Midbrain (tissue), 1 donor: ENCODE data around the gene OR8B8.
"Not testable (repeated sequence)": the region's sequence is repeated elsewhere in the genome, so short reads cannot be mapped to it uniquely, and the experiment has no call there.

Experiments
- DNase-seq: peaks from one replicate; lab custom pipeline; 2025; lab: John Stamatoyannopoulos, UW

The OR8B8 gene

GRCh38 chr11:124445646-124446150 lies at the start of gene OR8B8:
Gene OR8B8 (minus strand): TSS chr11:124445696. CDS start chr11:124441085, 4,611 bp downstream.
- DNase-seq, result no peak

GRCh38 chr11:124493016-124493655 lies 47.6 kb upstream of the OR8B8 start:
- DNase-seq, result no peak

DNA sequence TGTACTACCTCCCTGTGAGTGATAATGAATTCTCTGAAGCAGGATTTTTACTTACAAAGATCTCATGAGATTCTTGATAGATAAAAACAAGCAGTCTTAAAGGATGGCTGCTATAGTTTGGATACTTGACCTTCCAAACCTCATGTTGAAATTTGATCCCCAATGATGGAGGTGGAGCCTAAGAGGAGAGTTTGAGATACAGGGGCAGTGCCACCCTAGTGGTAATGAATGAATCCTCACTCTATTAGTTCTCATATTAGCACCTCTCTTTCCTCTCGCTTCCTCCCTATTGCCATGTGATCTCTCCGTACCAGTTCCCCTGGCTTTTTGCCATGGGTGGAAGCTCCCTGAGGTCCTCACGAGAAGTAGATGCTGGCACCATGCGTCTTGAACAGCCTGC lies 37.9 kb upstream of the OR8B8 start:
- no peak for DNase-seq

DNA sequence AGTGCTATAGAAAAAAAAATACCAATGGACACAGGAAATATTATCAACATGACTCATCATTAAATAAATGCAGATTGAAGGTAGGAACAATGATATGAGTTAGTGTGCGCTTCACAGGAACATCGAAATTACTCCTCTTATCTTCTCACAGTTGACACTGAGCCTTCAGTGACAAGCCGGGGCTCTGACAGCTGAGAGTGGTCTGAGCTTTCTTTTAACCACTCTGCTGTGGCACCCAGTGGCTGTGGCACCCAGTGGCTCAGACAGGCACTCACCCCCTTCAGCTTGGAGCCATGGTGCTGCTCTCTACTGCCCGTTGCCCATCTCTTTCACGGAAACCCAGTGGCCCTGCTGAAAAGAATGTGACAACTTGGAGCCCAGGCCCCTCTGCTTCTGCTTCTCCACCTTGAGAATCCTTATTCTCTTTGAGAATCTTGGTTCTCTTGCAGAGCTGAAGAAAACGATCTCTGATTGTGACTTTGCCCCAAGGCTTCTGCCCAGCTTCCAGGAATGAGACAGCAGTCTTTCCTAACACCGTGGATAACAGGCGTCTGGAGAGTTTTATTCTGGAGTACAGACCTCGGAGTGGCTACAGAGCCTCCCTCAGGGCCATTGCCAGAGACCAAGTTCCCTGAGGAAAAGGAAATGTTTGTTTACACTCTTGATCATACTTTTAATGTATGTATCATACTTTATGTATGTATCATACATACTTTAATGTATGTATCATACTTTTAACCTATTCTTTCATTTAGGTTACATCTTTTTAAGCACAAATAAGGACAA lies 37.1 kb upstream of the OR8B8 start:
- DNase-seq, result no peak

DNA sequence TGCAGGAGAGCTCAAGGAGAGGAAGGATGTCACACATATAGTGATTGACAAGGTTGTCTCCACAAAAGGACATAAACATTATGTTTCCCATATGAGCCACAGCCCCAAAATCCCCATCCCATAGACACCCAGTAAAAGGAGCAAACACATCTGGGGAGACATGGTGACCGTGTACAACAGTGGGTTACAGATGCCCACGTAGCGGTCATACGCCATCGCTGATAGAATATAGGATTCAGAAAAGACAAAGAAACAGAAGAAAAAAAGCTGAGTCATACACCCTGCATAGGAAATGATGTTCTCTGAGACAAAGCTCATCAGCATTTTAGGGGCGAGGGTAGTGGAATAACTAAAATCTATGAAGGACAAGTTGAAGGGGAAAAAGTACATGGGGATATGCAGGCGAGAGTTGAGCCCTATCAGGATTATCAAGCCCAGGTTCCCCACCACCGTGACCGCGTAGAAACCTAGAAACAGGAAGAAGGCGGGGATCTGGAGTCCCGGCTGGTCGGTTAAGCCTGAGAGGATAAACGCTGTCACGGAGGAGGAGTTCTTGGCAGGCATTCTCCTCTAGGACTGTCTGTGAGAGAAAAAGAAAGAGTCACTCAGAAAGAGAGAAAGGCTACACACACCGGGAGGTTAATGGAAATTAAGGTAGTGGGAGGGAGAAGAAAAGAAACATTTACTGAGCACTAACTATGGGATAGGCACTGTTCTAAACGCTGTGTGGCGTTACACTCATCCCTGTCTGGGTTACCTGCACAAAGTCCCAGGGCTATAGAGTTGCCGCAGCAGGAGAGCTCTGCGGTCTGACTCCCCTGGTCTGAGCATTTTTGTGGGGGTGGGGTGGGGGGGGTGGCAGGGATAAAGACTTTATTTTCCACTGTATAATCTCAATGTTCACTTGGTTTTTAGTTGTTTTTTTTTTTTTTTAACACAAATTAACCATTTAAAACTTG lies 36.1 kb upstream of the OR8B8 start:
- no peak for DNase-seq

- no peak for DNase-seq
Observed at GRCh38 chr11:124479561-124479960, 34.1 kb upstream of the OR8B8 start.

DNA sequence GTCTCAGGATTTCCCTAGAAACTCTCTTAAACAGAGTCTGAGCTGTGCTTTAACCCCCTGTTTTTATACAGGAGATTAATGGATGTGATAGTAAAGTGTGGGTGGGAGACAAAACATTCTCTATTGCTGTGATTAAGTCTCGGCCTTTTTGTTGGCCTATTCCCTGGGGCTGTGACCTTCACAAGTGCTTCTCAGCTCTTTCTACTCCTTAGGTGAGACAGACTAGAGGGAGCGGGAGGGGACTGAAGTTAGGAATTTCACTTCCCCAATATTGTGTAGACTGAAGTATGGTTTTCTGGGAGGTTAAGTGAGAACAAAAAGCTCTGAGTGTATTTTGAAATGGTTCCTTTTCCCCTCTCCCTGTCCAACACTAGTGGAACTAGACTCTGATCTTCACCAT lies 29.8 kb upstream of the OR8B8 start:
- DNase-seq, result no peak

GRCh38 chr11:124474779-124475178 lies 29.3 kb upstream of the OR8B8 start:
- no peak for DNase-seq

DNA sequence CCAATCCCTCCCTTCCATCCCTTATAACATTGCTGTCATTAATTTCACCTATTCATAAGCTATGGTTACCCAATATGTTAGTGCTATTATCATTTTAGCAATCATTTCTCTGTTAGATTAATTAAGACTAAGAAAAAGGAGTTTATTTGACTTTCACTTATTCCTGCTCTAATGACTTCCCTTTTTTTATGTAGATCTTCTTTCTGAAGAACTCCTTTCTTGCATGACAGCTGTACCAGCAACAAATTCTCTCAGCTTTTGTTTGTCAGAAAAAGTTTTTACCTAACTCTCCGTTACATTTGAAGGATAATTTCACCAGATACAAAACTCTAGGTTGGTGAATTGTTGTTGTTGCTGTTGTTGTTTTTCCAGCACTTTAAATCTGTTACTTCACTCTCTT lies 28.6 kb upstream of the OR8B8 start:
- DNase-seq, result no peak

GRCh38 chr11:124473476-124473875 lies 28.0 kb upstream of the OR8B8 start:
- DNase-seq, result no peak

- DNase-seq, result no peak
Observed at GRCh38 chr11:124470561-124471227, 25.2 kb upstream of the OR8B8 start.

GRCh38 chr11:124467381-124467927 lies 22.0 kb upstream of the OR8B8 start:
- DNase-seq, result no peak

- DNase-seq, result no peak
Observed at GRCh38 chr11:124465368-124465767, 19.9 kb upstream of the OR8B8 start.

- DNase-seq, result no peak
Observed at GRCh38 chr11:124463990-124464389, 18.5 kb upstream of the OR8B8 start.

DNA sequence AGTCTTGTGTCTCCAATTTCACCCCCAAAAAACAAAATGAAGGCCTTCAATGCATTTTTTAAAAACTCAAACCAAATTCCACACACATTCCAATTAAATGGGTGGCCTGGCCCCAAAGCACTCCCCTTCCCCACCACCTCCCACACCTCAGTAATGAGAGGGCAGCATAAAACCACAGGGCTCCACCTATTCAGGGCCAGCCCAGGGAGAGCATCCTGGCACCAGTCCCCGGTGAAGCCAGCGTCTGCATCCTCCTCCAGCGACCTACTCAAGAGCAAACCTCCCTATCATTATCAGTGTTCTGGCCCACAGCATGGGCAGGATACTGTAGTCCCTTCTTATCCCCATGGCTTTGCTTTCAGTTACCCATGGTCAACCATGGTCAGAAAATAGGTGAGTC lies 17.8 kb upstream of the OR8B8 start:
- DNase-seq, result no peak

DNA sequence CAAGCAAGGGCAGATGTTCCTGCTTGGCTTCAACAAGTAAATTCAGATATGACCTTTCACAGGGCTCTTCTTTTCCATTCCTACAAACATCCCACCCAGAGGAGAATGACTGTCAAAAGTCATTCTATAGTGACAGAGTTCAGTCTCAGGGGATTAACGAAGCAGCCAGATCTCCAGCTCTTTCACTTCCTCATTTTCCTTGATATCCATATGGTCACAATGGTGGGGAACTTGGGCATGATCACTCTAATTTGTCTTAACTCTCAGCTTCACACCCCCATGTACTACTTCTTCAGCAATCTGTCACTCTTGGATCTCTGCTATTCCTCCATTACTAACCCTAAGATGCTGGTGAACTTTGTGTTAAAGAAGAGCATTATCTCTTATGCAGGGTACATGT lies 15.0 kb upstream of the OR8B8 start:
- no peak for DNase-seq

- DNase-seq, result not testable (repeated sequence)
Observed at GRCh38 chr11:124459379-124459778, 13.9 kb upstream of the OR8B8 start.

DNA sequence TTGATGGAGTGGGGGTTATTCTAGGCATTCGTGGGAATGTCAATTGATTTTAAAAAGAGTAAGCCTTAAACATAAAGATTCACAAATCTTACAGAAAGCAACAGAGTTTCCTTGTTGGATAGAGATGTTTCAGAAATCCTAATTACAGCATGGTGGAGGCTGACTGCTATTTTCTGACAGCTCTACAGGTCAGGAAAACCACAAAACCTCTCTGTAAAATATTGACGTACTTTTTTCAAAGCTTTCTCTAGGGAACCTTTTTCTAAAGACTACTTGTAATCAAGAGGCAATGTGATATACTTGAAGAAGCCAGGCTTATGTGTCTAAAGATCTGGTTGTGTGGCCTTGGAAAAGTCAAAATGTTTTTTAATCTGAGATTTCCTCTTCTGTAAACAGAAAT lies 9.1 kb upstream of the OR8B8 start:
- DNase-seq, result no peak

DNA sequence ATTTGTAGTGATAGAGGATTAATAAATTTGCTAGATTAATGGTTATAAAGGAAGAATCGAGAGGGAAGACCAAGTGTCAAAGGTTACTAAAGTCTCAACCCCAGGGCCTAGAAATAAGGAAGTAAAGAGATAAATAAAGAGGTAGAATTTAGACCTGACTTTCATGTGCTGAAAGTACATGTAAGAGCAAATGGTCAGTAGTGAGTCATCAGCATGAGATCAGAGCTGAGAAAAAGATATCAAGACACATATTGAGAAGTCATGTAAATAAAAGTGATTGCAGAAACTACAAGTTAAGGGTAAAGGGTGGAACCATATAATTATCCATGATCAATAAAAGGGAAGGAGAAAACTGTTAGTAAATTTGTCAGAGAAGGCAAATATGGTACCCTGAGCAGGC lies 1.4 kb upstream of the OR8B8 start:
- DNase-seq, result no peak

- no peak for DNase-seq
Observed at GRCh38 chr11:124442847-124443246, 2.6 kb downstream of the OR8B8 start.

DNA sequence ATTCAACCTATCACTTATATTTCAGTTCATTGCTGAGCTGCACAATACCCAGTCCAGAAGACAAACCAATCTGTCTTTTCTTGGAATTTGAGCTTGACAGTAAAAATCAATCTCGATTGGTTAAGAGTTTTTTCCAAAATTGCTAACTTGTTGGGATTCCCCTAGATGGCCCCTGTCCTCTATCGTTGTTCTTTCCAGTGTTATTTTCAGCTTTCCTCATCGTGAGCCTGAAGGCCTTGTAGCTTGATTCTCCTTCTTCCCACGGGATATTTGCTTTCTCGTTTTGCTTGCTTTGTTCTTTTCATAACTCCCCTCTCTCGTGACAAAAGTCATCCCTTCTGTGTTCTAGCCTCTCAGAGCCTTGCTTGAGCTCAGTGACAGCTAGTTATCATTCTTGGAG lies 3.1 kb downstream of the OR8B8 start:
- no peak for DNase-seq
